Subcutaneous adipose tissue (tissue), 4 donors: ENCODE measurements around the gene GNG13. TPM values are rescaled to one million over a fixed set of nuclear protein-coding genes. Genes with fewer than 3 reads are reported as not detected.

Source experiments
- total RNA-seq, 4 donors: library from RNA; depleted of rRNA; stranded (reverse); fragments of >200 nt; gene quantifications; one replicate each; pipeline ENCODE4 v1.1.0, GENCODE V29; 2016
- TF ChIP-seq, protein P1 (sequence below): fragments of 450-650 bp; IDR thresholded peaks from one replicate; pipeline ENCODE4 v1.5.1; 2016; ENCODE audit warnings: low read depth, mild to moderate bottlenecking, control low read depth, antibody characterized with exemption, moderate library complexity

Gene GNG13
- total RNA-seq, 4 donors from 2014 or later = not detected

DNA sequence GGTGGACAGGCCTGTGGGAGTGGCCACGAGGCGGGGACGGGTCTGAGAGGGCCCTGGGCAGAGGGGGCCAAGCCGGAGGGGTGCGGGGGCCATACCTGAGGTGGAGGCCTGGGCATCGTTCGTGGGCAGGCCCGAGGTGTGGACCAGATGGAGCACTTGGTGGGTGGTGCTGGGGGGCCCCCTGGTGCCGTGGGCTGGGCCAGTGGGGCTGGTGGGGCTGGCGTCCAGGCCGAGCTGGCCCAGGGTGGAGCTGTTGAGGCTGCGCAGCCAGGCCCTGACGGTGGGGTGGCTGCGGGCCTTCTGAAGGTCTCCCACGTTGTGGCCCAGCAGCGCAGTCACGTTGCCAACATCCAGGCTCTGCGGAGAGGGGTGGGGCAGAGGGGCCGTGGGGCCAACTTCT is 30.6 kb downstream of the GNG13 start:
- TF ChIP-seq, protein P1, sequence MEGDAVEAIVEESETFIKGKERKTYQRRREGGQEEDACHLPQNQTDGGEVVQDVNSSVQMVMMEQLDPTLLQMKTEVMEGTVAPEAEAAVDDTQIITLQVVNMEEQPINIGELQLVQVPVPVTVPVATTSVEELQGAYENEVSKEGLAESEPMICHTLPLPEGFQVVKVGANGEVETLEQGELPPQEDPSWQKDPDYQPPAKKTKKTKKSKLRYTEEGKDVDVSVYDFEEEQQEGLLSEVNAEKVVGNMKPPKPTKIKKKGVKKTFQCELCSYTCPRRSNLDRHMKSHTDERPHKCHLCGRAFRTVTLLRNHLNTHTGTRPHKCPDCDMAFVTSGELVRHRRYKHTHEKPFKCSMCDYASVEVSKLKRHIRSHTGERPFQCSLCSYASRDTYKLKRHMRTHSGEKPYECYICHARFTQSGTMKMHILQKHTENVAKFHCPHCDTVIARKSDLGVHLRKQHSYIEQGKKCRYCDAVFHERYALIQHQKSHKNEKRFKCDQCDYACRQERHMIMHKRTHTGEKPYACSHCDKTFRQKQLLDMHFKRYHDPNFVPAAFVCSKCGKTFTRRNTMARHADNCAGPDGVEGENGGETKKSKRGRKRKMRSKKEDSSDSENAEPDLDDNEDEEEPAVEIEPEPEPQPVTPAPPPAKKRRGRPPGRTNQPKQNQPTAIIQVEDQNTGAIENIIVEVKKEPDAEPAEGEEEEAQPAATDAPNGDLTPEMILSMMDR = no peak

DNA sequence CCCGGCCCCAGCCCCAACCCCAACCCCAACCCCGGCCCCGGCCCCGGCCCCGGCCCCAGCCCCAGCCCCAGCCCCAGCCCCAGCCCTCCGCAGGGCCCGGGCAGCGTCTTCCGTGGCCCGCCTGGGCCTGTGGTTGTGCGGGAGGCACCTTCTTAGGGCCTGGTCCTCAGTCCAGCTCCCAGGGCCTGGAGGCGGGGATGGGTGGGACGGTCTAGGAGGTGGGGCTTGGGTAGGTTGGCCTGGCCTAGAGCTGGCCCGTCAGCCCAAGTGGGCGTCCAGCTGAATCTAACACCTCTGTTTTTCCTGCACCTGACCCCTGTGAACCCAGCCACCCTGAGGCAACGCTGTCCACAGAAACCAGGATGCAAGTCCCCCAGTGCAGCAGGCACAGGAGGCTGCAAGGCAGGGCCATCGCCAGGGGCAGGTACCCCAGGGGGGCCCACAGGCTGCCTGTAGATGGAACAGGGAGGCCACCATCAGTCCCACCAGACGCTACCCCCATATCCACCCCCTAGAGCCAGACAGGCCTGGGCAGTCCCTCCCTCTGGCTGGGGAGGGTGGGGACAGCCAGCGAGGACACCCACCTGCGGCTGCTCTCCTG is 31.2 kb downstream of the GNG13 start:
- TF ChIP-seq, protein P1 = no peak

DNA sequence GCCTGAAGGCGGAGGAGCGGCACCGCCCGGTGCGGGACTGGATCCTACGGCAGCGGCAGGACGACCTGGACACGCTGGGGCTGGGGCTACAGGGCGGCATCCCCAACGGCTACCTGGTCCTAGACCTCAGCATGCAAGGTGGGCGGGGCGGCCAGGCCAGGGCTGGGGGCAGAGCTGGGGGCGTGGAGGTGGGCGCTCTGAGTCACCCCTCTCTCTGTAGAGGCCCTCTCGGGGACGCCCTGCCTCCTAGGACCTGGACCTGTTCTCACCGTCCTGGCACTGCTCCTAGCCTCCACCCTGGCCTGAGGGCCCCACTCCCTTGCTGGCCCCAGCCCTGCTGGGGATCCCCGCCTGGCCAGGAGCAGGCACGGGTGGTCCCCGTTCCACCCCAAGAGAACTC is 32.1 kb downstream of the GNG13 start:
- TF ChIP-seq, protein P1 = no peak

DNA sequence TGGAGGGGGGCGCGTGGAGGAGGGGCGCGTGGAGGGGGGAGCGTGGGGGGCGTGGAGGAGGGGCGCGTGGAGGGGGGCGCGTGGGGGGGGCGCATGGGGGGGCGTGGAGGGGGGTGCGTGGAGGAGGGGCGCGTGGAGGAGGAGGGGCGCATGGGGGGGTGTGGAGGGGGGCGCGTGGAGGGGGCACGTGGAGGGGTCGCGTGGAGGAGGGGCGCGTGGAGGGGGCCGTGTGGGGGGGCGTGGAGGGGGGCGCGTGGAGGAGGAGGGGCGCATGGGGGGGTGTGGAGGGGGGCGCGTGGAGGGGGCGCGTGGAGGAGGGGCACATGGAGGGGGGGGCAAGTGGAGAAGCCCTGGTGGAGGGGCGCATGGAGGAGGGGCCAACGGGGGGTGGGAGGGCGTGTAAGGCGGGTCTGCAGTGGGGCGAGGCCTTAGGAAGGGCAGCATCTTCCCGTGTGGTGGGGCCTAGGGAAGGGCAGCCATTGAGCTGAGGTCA is 32.7 kb downstream of the GNG13 start:
- TF ChIP-seq, protein P1 = no peak

DNA sequence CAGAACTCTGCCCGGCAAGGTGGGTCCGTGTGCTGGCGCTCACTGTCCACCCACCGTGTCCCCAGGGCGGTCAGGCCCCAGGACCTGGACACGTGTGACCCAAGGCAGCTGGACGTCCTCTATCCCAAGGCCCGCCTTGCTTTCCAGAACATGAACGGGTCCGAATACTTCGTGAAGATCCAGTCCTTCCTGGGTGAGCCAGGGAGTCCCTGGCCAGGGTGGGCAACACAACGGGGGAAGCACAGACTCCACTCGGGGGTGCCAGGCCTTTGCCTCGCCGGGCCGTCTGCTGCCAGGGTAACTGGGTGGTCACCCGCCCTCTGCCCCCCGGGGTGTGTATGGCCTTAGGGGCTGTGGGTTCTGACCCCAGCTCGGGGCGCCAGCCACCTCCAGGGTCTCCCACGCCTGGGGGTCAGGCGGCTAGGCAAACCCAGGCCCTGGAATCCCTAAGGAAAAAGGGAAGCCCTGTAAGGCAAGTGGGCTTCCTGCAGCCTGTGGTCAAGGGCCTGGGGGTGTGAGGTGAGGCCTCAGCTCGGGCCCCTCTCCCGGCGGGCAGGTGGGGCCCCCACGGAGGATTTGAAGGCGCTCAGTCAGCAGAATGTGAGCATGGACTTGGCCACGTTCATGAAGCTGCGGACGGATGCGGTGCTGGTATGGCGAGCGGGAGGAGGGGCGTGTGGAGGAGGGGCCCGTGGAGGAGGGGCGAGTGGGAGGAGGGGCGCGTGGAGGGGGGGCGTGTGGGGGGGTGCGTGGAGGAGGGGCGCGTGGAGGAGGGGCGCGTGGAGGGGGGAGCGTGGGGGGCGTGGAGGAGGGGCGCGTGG is 33.5 kb downstream of the GNG13 start:
- TF ChIP-seq, protein P1 = no peak

DNA sequence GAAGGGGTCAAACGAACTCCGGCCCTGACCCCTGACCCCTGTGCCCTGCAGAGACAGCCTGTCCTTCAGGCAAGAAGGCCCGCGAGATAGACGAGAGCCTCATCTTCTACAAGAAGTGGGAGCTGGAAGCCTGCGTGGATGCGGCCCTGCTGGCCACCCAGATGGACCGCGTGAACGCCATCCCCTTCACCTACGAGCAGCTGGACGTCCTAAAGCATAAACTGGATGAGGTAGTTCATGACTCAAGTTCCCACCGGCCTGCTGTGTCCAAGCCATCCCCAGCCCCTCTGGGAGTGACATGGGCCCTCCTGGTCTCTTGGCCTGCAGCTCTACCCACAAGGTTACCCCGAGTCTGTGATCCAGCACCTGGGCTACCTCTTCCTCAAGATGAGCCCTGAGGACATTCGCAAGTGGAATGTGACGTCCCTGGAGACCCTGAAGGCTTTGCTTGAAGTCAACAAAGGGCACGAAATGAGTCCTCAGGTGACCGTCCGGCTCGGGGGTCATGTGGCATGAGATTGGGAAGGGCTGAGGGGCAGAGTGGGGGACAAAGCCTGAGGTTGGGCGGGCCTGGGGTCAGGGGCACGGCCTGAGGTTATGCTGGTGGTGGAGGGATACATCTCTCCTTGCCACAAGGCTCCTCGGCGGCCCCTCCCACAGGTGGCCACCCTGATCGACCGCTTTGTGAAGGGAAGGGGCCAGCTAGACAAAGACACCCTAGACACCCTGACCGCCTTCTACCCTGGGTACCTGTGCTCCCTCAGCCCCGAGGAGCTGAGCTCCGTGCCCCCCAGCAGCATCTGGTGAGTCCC is 34.3 kb downstream of the GNG13 start:
- TF ChIP-seq, protein P1 = no peak

DNA sequence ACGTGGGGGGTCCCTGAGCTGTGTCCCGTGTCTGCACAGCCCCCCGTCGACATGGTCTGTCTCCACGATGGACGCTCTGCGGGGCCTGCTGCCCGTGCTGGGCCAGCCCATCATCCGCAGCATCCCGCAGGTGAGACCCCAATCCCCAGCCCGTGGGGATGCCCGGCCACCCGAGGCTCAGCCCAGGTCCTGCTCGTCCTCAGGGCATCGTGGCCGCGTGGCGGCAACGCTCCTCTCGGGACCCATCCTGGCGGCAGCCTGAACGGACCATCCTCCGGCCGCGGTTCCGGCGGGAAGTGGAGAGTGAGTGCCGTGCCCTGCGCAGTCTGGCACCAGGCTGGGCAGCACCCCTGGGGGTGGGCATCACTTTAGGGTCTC is 35.1 kb downstream of the GNG13 start:
- TF ChIP-seq, protein P1 = no peak
